Measurements from ENCODE around the gene PHACTR1. TPM values are rescaled to one million over a fixed set of nuclear protein-coding genes. Genes with fewer than 3 reads are reported as not detected.

Gene PHACTR1
- total RNA-seq, 1 donor from 2014 or later = 5.8 TPM

DNA sequence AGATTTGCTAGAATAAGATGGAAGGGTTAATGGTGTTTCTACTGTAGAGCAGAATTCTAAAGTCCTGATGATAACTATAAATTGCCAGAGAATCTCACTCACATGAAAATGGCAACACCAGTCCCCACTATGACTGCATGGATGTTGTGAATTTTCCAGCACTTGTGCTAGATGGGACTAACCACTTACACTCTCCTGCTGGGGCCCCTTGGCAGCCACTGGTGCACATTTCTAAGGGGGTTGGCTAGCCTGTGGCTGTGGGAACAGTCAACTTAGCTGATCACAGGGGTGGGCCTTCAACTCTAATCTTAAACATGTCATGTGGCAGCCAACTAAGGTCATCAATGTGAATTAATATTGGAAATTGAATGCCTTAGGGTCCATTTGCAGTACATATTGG is 271.2 kb downstream of the PHACTR1 start:
- no peak for DNase-seq (ENCODE audit: low read depth, low spot score)

GRCh38 chr6:12990162-12990561 is 273.6 kb downstream of the PHACTR1 start:
- DNase-seq (ENCODE audit: low read depth, low spot score) = no peak

- DNase-seq (ENCODE audit: low read depth, low spot score) = no peak
Measured at GRCh38 chr6:12991435-12991834, 274.9 kb downstream of the PHACTR1 start.

DNA sequence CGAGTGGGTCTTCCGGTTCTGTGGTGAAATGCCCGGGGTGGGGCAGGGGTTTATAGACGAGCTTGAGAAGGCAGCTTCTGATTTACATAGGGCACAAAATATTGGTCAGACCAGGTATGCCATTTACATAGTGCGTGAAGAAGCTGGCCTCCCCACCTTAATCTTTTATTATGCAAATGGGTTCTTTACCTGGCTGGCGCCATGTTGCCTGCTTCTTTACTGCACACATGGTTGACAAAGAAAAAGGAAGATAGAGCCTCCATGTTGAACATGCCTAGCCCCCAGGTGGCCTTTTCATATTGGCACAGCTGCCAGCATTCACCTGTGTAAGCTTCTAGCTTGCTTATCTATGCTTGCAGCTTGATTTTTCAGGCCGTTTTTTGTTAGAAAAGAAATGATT is 276.2 kb downstream of the PHACTR1 start:
- DNase-seq (ENCODE audit: low read depth, low spot score) = no peak

DNA sequence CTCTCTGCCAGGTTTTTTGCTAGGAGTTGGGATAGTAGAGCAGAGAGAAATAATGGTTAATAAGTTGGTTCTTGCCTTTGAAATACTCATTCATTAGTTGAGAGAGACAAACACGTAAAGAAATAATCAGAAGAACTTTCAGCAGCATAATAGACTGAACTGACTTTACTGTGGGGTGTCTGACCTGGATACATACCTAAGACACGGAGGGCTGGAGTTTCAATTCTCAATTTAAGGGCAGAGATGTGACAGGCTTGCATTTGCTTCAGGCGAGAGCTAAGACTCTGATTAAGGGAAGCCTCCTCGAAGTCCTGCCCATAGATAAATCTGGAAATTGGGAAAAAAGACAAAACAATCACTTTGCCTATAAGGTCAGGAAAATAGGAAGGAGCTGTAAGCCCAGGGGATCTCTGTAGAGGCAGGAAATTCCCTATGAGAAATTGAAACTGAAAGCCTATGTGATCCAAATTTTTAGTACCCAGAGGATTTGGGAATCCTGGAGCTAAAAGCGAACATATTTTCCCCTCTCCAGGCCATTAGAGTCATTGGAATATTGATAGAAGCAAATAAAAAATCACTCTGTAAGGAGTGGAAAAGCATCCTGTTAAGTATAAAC is 276.8 kb downstream of the PHACTR1 start:
- no peak for DNase-seq (ENCODE audit: low read depth, low spot score)

GRCh38 chr6:12995419-12995818 is 278.9 kb downstream of the PHACTR1 start:
- no peak for DNase-seq (ENCODE audit: low read depth, low spot score)

- DNase-seq (ENCODE audit: low read depth, low spot score) = no peak
Measured at GRCh38 chr6:13000537-13000936, 284.0 kb downstream of the PHACTR1 start.

GRCh38 chr6:13001927-13002326 is 285.4 kb downstream of the PHACTR1 start:
- DNase-seq (ENCODE audit: low read depth, low spot score) = no peak

DNA sequence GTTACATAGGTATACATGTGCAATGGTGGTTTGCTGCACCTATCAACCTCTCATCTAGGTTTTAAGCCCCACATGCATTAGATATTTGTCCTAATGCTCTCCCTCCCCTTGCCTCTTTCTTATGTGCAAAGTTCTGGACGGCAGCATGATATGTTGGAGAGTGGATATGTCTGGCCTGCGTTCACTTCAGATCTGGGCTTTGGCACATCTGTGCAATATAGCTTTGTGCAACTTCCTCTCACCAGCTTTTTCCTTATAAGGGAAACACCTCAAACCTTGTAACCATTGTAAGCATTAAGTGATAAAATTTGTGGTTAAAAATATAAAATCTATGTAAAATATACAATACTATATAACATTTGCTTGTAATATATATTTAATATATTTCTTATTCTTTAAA is 288.0 kb downstream of the PHACTR1 start:
- DNase-seq (ENCODE audit: low read depth, low spot score) = no peak

DNA sequence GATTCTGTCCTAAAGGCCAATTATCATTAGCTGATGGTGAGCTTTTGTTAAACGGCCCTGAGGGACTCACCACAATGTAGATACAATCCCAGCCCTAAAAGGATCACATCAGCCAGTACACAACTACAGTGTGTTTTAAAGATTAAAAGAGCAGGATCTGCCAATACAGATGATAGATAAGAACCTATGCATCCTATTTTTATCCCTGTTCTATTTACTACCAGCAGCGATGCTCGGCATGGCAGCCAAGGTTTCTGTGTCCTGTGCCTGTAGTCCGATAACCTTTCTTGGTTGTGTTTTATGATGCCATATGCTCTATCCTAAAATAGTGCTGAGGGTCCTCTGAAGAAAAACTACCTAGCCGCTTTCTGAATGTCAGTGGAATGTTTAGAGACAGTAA is 289.4 kb downstream of the PHACTR1 start:
- DNase-seq (ENCODE audit: low read depth, low spot score) = no peak

DNA sequence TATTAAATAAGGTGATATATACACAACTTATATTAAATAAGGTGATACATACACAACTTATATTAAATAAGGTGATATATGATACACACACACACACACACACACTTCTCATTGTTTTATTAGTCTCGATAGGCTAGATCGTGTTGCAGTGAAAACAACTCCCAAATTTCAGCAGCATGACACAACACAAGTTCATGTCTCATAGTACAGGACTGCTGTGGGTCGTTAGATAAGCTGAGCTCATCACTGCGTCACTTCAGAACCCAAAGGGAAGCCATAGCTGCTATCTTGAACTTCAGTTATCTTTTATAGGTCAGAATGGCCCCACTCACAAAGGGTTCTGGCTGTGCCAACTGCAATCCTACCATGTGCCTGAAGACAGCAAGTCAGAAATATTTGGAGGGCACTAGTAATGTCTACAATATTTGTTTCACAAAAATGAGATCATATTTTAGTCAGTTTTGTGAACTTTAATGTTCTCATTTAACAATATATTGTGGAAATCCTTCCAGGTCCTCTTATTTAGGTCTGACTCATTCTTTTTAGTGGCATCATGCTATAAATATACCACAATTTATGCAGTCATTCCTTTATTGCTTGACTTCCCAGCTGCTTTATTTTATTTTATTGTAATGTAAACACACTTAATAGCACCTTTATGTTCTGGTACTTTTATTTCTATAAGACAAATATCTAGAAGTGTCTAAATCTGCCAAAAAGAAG is 290.2 kb downstream of the PHACTR1 start:
- no peak for DNase-seq (ENCODE audit: low read depth, low spot score)

GRCh38 chr6:13007744-13008143 is 291.2 kb downstream of the PHACTR1 start:
- DNase-seq (ENCODE audit: low read depth, low spot score) = no peak

- DNase-seq (ENCODE audit: low read depth, low spot score) = no peak
Measured at GRCh38 chr6:13009031-13009430, 292.5 kb downstream of the PHACTR1 start.

DNA sequence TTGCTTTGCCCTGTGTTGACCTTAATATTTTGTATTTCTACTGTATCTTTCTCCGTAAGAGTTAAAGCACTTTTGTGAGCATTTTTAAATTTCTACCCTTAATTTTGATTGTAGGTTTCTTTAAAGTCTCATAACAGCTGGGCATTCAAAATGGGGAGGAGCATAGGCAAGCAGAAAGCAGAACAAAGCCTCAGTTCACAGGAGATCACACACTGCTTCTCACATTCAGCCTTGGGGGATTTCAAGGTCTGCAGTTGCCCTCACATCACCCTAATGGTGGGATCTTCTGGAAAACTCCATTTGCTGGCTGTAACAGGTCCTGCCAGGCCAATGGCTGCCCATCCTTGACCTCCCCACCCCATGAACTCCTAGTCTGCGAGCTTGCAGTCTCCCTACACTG is 292.9 kb downstream of the PHACTR1 start:
- no peak for DNase-seq (ENCODE audit: low read depth, low spot score)

- DNase-seq (ENCODE audit: low read depth, low spot score) = no peak
Measured at GRCh38 chr6:13011612-13012146, 295.1 kb downstream of the PHACTR1 start.

DNA sequence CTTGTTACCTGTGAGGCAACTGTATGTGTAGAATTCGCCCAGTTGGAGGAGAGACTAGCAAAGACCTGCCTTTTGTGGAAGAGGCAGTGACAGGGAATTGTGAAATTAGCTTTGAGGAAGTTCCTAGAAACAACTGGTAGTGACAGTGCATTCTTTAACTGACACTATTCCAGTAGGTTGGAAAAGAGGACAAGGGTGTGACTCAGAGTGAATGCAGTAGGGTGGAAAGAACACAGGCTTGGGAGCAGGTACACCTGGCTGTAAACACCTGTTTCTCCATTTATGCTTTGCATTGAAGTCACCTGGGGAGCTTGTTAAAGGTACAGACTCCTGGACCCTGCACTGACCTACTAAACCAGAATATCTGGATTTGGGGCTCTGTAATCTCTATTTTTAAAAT is 295.7 kb downstream of the PHACTR1 start:
- DNase-seq (ENCODE audit: low read depth, low spot score) = no peak

- DNase-seq (ENCODE audit: low read depth, low spot score) = no peak
Measured at GRCh38 chr6:13012977-13013680, 296.6 kb downstream of the PHACTR1 start.

DNA sequence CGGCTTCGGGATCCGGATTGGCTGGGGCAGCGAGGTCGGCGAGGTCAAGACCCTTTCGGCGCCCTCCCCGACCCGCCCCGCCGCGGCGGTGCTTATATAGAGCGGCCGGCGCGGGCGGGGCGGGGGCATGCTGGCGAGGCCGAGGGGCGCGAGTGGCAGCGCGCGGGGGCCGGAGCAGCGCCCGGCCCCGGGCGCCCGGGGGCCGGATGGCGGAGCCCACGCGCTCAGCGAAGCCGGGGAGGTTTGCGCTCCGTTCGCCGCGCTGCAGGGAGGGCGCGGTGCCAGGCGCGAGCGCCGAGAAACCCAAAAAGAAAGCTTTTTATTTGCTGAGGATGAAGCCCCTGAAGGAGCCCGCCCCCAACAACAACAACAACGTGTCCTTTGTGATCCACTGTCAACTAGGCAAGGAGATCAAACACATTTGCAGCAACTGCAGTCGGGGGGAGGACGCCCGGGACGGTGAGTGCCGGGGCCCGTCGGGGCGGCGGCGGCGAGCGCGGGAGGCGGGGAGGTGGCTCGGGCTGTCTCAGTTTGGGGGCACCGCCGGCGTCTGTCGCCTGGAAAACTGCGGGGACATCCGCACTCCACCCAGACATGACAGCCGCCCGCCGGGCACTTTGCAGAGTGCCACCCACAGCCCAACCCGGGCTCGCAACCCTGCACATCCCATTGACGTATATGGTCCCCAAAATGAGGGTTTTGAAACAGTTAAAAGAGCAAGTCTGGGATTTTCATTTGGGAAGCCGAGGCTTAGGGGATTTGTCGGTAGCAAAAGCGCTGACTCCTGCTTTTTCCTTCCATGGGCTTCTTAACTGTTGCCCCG is 297.3 kb downstream of the PHACTR1 start:
- no peak for DNase-seq (ENCODE audit: low read depth, low spot score)

GRCh38 chr6:13014504-13015378 is 298.2 kb downstream of the PHACTR1 start:
- no peak for DNase-seq (ENCODE audit: low read depth, low spot score)

DNA sequence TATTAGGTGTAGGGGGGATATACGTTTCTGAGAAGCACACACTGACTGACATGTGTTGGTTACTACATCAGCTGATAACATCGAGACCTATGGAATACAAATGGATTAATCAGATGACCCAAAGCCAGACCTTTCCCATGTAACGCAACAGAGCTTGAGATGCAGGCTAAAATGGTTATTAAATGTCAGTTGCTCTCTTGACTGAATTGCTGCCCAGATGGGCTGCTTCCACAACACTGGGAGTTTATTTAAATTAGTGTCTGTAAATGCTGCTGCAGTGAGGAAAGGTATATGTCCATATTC is 298.8 kb downstream of the PHACTR1 start:
- no peak for DNase-seq (ENCODE audit: low read depth, low spot score)

DNA sequence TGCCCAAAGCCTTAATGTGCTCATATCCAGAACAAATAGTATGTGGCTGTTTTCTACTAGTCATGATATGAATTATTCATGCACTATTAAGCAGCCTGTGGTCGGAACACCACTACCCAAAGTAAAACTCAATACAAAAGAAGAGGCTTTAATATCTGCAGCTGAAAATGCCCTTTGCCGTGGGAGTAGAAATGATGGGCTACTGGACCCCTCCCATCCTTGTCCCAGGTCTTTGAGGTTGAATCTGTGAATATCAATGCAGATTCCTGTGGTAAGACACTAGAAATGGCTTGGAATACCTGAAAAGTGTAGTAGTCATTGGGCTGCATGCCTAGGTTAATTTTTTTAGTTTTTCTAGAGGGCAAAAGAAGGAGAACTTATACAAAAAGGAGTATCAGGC is 308.0 kb downstream of the PHACTR1 start:
- no peak for DNase-seq (ENCODE audit: low read depth, low spot score)

Measured in pulmonary artery endothelial cell (primary cell).